MM.1S (cell line): ENCODE measurements around the gene SFXN5.

Source experiments
- DNase-seq: peaks from one replicate; pipeline ENCODE4 v3.0.0-alpha.2; 2015
- H2AFZ ChIP-seq: fragments of 300-600 bp; sonication (generic); 2 replicates; pipeline ENCODE4 v1.6.0; 2016; ENCODE audit warnings: antibody characterized with exemption, low read length
- H3F3A ChIP-seq: fragments of 300-600 bp; sonication (generic); 2 replicates; pipeline ENCODE4 v1.6.1; 2016; ENCODE audit warnings: mild to moderate bottlenecking, antibody characterized with exemption, low read length, moderate library complexity, mixed read lengths; ENCODE audit not compliant: insufficient read depth
- H3K27ac ChIP-seq: fragments of 300-600 bp; sonication (generic); 2 replicates; pipeline ENCODE4 v1.5.1; 2016; ENCODE audit warnings: mild to moderate bottlenecking, low read length
- H3K27me3 ChIP-seq: fragments of 300-600 bp; sonication (generic); replicated peaks from 2 replicates; pipeline ENCODE4 v1.6.0; 2016; ENCODE audit warnings: low read length; ENCODE audit not compliant: insufficient read depth
- H3K36me3 ChIP-seq: fragments of 300-600 bp; sonication (generic); replicated peaks from 2 replicates; pipeline ENCODE4 v1.6.1; 2016; ENCODE audit warnings: mild to moderate bottlenecking, low read length, mixed read lengths; ENCODE audit not compliant: insufficient read depth
- H3K4me1 ChIP-seq: fragments of 300-600 bp; sonication (generic); 2 replicates; pipeline ENCODE4 v1.6.1; 2016; ENCODE audit warnings: low read length, mixed read lengths
- H3K4me2 ChIP-seq: fragments of 300-600 bp; sonication (generic); 2 replicates; pipeline ENCODE4 v1.6.0; 2016; ENCODE audit warnings: low read depth, low read length
- H3K4me3 ChIP-seq: fragments of 300-600 bp; sonication (generic); 2 replicates; pipeline ENCODE4 v1.5.1; 2016; ENCODE audit warnings: low read length, mixed read lengths
- H3K79me2 ChIP-seq: fragments of 300-600 bp; sonication (generic); 2 replicates; pipeline ENCODE4 v1.6.1; 2016; ENCODE audit warnings: mixed run types, low read length, mixed read lengths
- H3K9ac ChIP-seq: fragments of 300-600 bp; sonication (generic); 2 replicates; pipeline ENCODE4 v1.6.1; 2016; ENCODE audit warnings: low read length, mixed read lengths
- H3K9me2 ChIP-seq: fragments of 300-600 bp; sonication (generic); replicated peaks from 2 replicates; pipeline ENCODE4 v1.6.1; 2016; ENCODE audit warnings: mild to moderate bottlenecking, low read length, mixed read lengths; ENCODE audit not compliant: insufficient read depth
- H3K9me3 ChIP-seq: fragments of 300-600 bp; sonication (generic); replicated peaks from 2 replicates; pipeline ENCODE4 v1.6.1; 2016; ENCODE audit warnings: mild to moderate bottlenecking, low read length, mixed read lengths; ENCODE audit not compliant: insufficient read depth
- H4K20me1 ChIP-seq: fragments of 300-600 bp; sonication (generic); 2 replicates; pipeline ENCODE4 v1.6.1; 2016; ENCODE audit warnings: mild to moderate bottlenecking, low read length, moderate library complexity, mixed read lengths; ENCODE audit not compliant: insufficient read depth
- CTCF ChIP-seq: fragments of 300-600 bp; sonication (generic); IDR thresholded peaks from 2 replicates; pipeline ENCODE4 v1.5.1; 2016; ENCODE audit warnings: antibody characterized with exemption, low read length, mixed read lengths
- EZH2 ChIP-seq: fragments of 300-600 bp; sonication (generic); optimal IDR thresholded peaks from 2 replicates; pipeline ENCODE3; 2017; ENCODE audit warnings: low read depth, mild to moderate bottlenecking, antibody characterized with exemption, low read length, mixed read lengths
- EZH2phosphoT487 ChIP-seq: fragments of 300-600 bp; sonication (generic); IDR thresholded peaks from 2 replicates; pipeline ENCODE4 v1.6.1; 2018; ENCODE audit warnings: antibody characterized with exemption, low read length

Gene SFXN5

GRCh38 chr2:72996117-72996502 is 75.4 kb downstream of the SFXN5 start:
- Histone ChIP-seq H4K20me1 (no peaks in the 10 kb centered on the region), H3F3A (no peaks in the 10 kb centered on the region), H3K36me3 (no peaks in the 10 kb centered on the region), H3K9me3 (no peaks in the 10 kb centered on the region), H3K4me2 (no peak overlapping the region), H2AFZ (no peak overlapping the region), H3K27ac (no peak overlapping the region), H3K9me2 (no peaks in the 10 kb centered on the region), H3K4me3 (no peak overlapping the region), H3K79me2 (no peaks in the 10 kb centered on the region), H3K9ac (no peak overlapping the region), H3K4me1 (no peaks in the 10 kb centered on the region), H3K27me3 (no peaks in the 10 kb centered on the region)
- TF ChIP-seq EZH2phosphoT487 (no peak), EZH2 (no peak), CTCF (no peak)
- no peak for DNase-seq

- Histone ChIP-seq H3K4me3 (no peak overlapping the region), H3K4me1 (no peaks in the 10 kb centered on the region), H3K79me2 (no peaks in the 10 kb centered on the region), H3K27ac (no peak overlapping the region), H3K36me3 (no peaks in the 10 kb centered on the region), H3K4me2 (no peak overlapping the region), H3K9me3 (no peaks in the 10 kb centered on the region), H4K20me1 (no peaks in the 10 kb centered on the region), H2AFZ (no peak overlapping the region), H3K27me3 (no peaks in the 10 kb centered on the region), H3K9me2 (no peaks in the 10 kb centered on the region), H3K9ac (no peak overlapping the region), H3F3A (no peaks in the 10 kb centered on the region)
- no peak for DNase-seq
- TF ChIP-seq CTCF = no peak
These were observed 75.9 kb downstream of the SFXN5 start for GRCh38 chr2:72995430-72996116.

GRCh38 chr2:72994991-72995380 is 76.5 kb downstream of the SFXN5 start:
- H3K4me3 ChIP-seq = no peak overlapping the region
- H3K9ac ChIP-seq = no peak overlapping the region
- H3K27ac ChIP-seq = no peak overlapping the region
- H3K9me2 ChIP-seq = no peaks in the 10 kb centered on the region
- H3K9me3 ChIP-seq = no peaks in the 10 kb centered on the region
- no peaks in the 10 kb centered on the region for H3K4me1 ChIP-seq
- no peak overlapping the region for H3K4me2 ChIP-seq
- H3K27me3 ChIP-seq = no peaks in the 10 kb centered on the region
- no peak for TF ChIP-seq EZH2
- no peak for TF ChIP-seq CTCF
- no peak for TF ChIP-seq EZH2phosphoT487
- H2AFZ ChIP-seq = no peak overlapping the region
- H4K20me1 ChIP-seq = no peaks in the 10 kb centered on the region
- no peaks in the 10 kb centered on the region for H3K36me3 ChIP-seq
- DNase-seq = no peak
- H3F3A ChIP-seq = no peaks in the 10 kb centered on the region
- no peaks in the 10 kb centered on the region for H3K79me2 ChIP-seq
